Stomach (tissue), 4 donors: ENCODE data around the gene TRIB2.

Source experiments
- EP300 ChIP-seq: sonication (generic); formaldehyde crosslinking; IDR thresholded peaks from one replicate; pipeline ENCODE4 v1.6.1; 2017; ENCODE audit warnings: antibody characterized with exemption
- POLR2AphosphoS5 ChIP-seq, 3 donors: sonication (generic); formaldehyde crosslinking; IDR thresholded peaks; one replicate each; pipeline ENCODE4 v1.6.1; 2016; ENCODE audit warnings: antibody characterized with exemption in 3 of 3
- TF ChIP-seq, protein P1 (sequence below), 7 experiments: fragments of 450-650 bp in 4 of 7; fragments of 200-600 bp in 3 of 7; sonication (generic) in 3 of 7; IDR thresholded peaks; one replicate each; pipeline ENCODE4 v1.5.1; 2016 to 2019; ENCODE audit warnings: antibody characterized with exemption in 7 of 7, control low read depth in 2 of 7, mild to moderate bottlenecking in 1 of 7

DNA sequence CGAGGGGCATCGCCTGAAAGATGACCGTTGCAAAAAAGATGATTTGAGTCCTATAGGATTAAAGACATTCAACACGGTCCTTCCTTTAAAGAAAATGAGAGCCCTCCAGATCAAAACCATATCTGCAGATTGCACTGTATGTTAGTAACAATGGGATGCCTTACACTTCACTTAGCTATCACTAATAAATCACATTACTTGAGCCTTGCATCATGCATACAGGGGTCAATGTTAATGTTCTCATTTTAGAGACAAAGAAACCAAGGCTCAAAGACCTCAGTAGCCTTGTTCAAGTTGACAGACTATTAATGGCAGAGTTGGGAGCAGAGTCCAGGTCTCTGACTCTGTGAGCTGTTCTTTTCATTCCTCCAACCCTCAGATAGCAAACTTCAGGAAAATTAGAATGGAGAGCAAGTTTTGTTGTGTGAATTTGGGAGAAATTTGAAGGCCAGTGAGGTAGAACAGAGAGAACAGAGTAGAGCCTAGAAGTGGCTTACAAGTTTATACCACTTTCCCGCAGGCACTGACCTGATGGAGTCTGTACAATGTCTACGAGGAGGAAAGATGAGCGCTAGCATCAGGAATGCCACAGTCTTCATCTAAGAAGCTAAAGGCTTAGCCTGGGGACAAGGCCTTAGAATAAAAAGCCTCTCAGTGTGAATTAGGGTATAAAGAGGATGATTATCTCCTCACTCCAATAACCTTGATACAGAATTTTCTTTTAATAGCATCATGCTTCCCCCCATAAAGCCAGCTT is 48.3 kb downstream of the TRIB2 start:
- TF ChIP-seq, protein P1, sequence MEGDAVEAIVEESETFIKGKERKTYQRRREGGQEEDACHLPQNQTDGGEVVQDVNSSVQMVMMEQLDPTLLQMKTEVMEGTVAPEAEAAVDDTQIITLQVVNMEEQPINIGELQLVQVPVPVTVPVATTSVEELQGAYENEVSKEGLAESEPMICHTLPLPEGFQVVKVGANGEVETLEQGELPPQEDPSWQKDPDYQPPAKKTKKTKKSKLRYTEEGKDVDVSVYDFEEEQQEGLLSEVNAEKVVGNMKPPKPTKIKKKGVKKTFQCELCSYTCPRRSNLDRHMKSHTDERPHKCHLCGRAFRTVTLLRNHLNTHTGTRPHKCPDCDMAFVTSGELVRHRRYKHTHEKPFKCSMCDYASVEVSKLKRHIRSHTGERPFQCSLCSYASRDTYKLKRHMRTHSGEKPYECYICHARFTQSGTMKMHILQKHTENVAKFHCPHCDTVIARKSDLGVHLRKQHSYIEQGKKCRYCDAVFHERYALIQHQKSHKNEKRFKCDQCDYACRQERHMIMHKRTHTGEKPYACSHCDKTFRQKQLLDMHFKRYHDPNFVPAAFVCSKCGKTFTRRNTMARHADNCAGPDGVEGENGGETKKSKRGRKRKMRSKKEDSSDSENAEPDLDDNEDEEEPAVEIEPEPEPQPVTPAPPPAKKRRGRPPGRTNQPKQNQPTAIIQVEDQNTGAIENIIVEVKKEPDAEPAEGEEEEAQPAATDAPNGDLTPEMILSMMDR (IDR thresholded peaks at IDR 0.05) = no peak
- no peak for TF ChIP-seq EP300
- TF ChIP-seq POLR2AphosphoS5 (IDR thresholded peaks at IDR 0.05) = no peak
